ENCODE data around the gene CDR2L.

GRCh38 chr17:74970395-74970794, 17.0 kb upstream of the CDR2L start:
- TF ChIP-seq CTCF (IDR thresholded peaks at IDR 0.05; ENCODE audit: low read length) (no peak), EZH2 (optimal IDR thresholded peaks at IDR 0.05; ENCODE audit: low read depth, low read length) (no peak), EZH2phosphoT487 (IDR thresholded peaks at IDR 0.05; ENCODE audit: low read length) (no peak)
